ENCODE data around the gene AGPAT4.
A peak's percentile ranks its signal among the peaks of the same experiment; 100 is the strongest.

AGPAT4 gene

DNA sequence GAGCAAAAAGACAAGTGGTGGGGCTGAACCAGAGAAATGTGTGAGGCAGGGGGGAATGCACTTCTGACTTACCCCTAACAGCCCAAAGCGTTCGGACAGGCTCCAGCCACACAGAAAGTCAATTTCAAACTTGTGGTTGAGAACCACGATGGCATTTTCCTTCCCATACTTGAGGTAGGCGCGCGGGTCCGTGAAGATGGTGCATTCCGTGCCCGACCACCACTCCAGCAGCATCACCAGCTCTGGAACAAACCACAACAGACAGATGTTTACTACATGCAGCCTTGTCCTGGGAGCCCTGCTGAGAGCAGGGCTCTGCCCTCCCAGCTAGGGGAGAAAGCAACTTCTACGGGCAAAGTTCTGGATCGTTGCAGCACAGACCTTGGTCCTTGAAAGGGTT is 107.7 kb downstream of the AGPAT4 start:
- DNase-seq (ENCODE audit: low spot score), result no peak

DNA sequence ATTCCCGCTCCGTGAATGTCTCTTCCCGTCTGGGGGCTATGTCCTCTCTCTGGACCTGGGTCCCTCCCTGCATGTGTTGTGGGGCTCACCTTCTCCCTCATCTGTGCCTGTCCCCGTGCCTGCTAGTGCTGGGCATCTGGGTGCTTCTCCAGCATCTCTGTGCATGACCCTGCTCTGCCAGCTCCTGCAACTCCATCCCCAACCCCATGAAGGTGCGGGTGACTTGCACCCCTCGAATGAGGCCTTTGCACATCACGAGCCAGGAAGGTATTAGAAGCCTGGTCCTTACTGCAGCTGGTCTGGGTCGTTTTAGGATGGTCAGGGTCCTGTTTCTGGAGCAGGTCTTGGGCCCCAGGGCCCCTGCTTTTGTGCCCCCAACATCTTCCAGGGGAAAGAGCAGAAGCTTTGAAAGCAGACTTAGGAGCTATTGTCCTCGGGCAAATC is 109.7 kb downstream of the AGPAT4 start:
- DNase-seq (ENCODE audit: low spot score), result no peak

DNA sequence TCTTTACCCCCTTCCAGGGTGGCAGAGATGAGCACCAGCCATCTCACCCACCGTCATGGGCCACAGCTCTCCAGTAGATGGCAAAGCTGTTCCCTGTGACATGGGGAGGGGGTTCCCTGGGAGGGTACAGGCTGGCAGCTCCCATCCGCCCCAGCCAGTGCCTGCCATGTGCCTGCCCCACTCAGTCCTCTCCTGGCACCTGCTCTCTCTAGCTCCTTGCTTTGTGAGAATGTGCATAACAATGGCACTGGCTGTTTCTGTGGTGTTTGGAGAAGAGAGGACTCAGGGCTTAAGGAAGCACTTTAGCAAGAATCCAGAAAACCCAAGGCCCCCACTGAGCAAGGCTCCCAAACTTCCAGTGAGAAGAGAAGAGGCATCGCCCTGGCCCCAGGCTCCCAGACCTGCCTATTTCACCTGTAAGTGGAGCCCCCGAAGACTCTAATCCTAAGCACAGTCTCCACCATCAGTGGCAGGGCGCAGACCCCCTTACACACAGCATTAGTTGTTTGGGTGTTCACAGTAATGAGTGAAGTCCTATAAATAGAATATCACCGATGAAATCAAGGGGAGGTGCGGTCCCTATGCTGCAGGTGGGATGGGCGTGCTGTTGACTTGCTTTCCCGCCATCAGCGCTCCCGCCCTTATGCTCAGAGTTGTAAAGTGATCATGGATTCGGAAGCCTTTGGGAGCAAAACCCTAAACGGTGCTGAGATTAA is 110.2 kb downstream of the AGPAT4 start:
- no peak for DNase-seq (ENCODE audit: low spot score)

GRCh38 chr6:161162722-161163121 is 111.1 kb downstream of the AGPAT4 start:
- DNase-seq (ENCODE audit: low spot score), result no peak

DNA sequence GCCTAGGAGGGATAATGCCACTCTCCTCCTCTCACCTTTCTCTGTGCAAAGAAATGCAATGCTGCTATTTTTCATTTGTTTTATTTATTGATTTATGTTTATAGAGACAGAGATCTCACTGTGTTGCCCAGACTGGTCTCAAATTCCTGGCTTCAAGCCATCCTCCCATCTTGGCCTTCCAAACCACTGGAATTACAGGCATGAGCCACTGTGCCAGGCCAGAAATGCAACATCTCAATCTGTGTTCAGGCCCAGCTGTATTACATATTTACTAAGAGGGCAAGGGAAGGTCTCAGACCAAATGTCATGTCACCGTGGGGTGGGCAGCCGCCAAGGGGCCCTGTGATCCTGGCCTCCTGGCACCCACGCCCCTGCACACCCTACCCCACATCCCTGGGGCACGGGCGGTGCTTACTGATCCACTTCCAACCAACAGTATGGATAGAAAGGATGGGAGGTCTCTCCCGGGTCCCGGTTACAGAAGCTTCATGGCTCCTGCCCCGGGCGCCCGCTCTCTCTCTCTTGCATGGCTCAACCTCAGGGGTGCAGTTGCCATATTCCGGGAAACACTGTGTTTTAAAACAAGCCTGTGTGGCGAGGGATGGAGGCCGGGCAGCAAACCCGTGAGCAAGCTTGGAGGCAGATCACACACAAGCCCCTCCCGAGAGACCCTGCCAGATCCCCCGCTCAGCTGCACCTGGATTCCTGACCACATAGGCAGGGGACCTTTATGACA is 111.8 kb downstream of the AGPAT4 start:
- peak; percentile 44 for DNase-seq (ENCODE audit: low spot score)

GRCh38 chr6:161161121-161161520 is 112.7 kb downstream of the AGPAT4 start:
- DNase-seq (ENCODE audit: low spot score), result no peak

DNA sequence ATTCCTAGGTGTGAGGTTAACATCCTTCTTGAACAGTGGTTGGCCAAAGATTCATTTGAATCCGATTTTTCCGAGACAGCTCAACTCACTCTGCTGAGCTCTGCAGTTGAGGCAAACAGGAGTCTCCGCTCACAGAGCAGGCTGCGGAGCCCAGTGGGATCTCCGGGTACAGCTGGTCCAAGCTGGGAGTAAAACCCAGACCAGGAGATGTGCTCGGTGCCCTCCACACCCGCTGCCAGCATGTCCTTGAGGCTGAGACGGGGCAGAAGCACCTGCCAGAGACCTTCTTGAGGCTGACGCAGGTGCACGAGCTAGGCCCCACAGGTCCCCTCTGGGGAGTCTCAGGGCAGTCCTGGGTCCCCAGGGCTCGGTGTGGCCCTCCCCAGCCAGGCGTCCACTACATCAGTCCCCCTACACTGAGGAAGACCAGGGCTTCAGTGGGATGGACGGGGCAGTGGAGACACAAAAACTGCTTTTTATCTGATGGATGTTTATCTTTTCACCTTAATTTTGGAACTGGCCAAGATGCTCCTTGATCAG is 119.0 kb downstream of the AGPAT4 start:
- DNase-seq (ENCODE audit: low spot score), result no peak

DNA sequence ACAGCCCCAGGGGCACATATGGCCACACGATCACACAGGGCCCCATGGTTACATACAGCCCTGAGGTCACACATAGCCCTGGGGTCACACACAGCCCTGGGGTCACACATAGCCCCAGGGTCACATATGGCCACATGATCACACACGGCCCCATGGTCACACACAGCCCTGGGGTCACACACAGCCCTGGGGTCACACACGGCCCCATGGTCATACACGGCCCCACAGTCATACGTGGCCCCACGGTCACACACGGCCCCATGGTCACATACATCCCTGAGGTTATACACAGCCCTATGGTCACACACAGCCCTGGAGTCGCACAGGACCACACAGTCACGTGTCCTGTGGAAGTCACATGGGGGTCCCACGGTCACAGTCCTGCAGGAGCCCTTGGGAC is 120.1 kb downstream of the AGPAT4 start:
- no peak for DNase-seq (ENCODE audit: low spot score)

- peak; percentile 59 for DNase-seq (ENCODE audit: low spot score)
Measured at GRCh38 chr6:161152907-161153662, 120.8 kb downstream of the AGPAT4 start.

- DNase-seq (ENCODE audit: low spot score), result no peak
Measured at GRCh38 chr6:161152527-161152862, 121.4 kb downstream of the AGPAT4 start.

DNA sequence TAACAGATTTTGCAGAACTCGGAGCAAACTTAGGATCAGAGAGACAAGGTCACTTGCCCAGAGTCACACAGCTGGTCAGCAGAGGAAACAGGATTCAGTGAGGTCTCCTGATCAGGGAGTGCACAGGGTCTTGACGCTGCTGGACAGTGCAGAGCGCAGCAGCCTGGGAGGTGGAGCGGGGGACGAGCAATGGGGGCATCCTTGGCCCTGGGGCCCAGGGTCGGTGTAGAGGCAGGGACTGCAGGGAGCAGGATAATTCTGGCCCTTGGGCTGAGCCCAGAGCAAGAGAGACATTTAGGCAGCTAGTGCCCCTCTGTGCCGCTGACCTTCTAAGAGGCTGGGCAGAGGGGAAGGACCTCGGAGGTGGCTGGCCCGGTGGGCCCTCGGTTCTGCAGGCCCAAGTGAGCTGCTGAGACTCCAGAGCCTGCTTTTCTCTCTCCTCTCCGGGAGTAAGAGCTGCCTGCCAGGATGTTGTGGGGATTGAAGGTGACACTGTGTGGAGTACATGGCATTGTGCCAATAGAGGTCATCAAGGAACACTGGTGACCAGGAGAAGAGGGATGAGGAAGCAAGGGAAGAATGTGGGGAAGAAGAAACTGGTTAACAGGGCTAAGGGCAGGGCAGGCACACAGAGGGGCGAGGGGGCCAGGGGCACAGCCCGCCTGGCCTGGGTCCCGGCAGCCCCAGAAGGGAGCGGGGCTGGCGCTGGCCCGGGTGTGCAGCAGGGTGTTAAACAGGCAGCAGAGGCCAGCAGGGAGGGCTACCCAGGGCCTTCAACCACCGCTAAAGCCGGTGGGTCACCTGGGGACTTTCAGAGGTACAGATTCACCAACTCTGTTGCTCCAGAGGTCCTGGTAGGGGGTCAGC is 122.0 kb downstream of the AGPAT4 start:
- DNase-seq (ENCODE audit: low spot score), result no peak

DNA sequence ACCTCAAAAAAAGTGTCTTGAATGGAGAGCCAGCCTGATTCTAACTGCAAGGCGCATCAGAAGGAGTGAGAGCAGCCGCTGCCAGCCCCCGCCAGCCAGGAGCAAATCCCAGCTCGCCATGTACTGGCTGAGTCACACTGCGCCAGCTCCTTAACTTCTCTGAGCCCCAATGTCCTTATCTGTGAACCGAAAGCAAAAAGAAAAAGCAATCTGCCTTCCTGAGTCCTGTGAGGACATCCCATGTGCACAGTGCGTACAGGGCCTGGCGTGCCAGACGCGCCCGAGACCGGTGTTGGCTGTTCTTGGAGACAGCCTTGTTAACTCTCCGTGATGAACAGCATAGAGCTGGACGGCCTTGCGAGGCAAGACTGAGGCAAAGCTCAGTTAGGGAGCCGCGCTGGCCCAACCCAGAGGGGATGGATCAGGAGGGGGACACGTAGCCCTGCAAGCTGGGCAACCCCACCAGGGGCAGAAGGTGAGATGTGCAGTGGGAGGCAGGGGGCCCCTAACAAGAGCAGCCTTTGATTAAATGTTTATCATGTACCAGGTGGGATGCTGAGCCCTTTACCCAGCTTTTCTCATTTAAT is 122.7 kb downstream of the AGPAT4 start:
- DNase-seq (ENCODE audit: low spot score), result no peak

- no peak for DNase-seq (ENCODE audit: low spot score)
Measured at GRCh38 chr6:161150566-161150965, 123.3 kb downstream of the AGPAT4 start.

- no peak for DNase-seq (ENCODE audit: low spot score)
Measured at GRCh38 chr6:161150136-161150535, 123.7 kb downstream of the AGPAT4 start.

- no peak for DNase-seq (ENCODE audit: low spot score)
Measured at GRCh38 chr6:161143663-161144430, 130.0 kb downstream of the AGPAT4 start.

GRCh38 chr6:161142957-161143296 is 130.9 kb downstream of the AGPAT4 start:
- no peak for DNase-seq (ENCODE audit: low spot score)

- no peak for DNase-seq (ENCODE audit: low spot score)
Measured at GRCh38 chr6:161141173-161141572, 132.7 kb downstream of the AGPAT4 start.

DNA sequence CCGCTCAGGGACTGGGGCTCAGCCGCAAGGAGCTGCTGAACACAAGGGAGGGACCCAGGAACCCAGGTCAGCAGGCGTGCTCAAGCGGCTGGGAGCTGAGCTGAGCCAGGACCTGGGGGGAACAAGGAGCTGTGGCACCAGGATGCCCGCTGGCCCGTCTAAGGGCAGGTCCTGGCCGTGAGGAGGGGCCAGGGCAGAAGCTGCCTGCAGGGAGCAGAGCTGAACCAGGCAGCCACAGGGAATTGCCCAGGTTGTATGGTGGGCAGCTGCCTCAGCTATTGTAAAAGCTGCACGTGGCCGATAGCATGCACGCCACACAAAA is 133.3 kb downstream of the AGPAT4 start:
- DNase-seq (ENCODE audit: low spot score), result no peak

DNA sequence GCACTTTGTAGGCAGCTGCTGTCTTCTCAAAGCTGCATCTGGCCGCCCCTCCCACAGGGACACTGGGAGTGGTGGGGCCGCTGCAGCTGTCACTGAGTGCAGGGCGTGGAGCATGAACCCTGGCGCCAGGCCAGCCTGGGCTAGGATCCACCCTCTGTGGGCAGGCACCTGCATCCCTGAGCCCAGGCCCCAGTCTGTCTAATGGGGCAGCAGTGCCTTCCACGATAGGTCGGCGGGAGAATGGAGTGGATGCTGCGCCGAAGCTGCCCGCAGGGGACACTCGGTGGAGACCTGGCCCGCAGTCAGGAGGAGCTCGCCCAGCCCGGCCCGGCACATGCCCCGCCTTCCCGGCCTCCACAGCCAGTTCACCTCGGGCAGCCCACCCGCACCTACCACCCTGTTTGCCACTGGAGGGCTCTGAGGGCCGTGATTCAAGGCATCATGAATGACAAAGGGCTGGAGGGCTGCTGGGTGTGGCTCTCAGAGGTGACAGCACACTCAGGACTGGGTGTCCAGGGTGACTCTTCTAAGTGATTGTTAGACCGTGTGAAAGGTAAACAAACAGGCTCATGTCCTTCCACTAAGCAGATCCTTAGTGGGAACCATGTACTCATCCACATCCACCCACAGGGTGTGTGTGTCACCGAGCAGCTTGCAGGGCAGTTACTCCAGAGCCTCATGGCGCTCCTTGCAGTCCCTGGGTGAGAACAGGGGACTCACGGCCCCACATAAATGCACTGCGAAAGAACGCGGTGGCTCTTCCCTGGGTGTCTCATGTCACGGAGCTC is 133.9 kb downstream of the AGPAT4 start:
- no peak for DNase-seq (ENCODE audit: low spot score)

- DNase-seq (ENCODE audit: low spot score), result no peak
Measured at GRCh38 chr6:161139304-161139765, 134.5 kb downstream of the AGPAT4 start.
